GM21423 (cell line): ENCODE results near the gene NECTIN1.

Experiments used
- ATAC-seq: cut with Tn5 transposase; IDR thresholded peaks from one replicate; pipeline ENCODE4 v1.9.1; 2021; ENCODE audit warnings: mild to moderate bottlenecking, moderate library complexity; ENCODE audit not compliant: unreplicated experiment

NECTIN1 gene, protein sequence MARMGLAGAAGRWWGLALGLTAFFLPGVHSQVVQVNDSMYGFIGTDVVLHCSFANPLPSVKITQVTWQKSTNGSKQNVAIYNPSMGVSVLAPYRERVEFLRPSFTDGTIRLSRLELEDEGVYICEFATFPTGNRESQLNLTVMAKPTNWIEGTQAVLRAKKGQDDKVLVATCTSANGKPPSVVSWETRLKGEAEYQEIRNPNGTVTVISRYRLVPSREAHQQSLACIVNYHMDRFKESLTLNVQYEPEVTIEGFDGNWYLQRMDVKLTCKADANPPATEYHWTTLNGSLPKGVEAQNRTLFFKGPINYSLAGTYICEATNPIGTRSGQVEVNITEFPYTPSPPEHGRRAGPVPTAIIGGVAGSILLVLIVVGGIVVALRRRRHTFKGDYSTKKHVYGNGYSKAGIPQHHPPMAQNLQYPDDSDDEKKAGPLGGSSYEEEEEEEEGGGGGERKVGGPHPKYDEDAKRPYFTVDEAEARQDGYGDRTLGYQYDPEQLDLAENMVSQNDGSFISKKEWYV

DNA sequence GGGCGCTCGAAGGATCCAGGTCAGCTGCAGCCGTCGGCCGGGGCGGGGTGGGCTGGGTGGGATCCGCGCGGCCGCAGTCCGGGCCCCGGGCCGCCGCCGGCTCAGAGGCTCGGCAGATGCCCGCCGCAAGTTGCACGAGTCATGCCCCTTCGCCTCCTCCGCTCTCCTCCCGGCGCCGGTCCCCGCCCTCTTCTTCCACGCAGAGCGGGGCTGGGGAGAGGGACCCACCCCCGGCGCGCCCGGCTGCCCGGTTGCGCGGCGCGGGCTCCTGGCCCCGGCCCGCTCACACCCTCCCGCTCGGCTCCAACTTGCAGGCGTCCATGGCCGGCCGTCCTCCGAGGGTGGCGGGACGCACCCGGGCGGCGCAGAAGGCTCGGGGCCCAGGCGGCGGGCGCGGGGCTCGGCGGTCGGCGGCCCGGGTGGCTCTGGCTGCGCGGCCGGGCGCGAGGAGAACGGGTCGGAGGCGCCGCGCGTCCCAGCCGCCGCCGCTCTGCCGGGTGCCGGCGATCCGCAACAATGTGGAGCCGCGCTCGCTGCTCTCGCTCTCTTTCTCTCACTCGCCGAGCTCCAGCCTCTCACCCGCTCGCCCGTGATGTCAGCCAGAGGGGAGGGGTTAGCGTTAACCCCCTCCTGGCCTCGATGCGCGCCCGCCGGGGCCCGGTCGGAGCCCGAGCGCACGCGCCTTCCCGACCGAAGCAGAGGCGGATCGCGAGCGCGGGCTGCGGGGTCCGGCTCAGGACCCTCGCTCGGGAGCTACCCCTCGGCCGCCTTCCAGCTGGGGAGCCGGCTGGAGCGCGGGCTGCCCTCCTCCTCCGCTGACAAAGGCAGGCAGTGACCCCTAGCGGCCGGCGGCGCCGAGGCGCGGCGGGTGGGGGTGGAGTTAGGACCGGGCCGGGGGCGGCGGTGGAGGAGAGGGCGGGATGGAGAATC, at the start of gene NECTIN1:
Gene NECTIN1, minus strand, starts transcription at position 550 of the 930 bp plus-strand sequence. CDS start 647 bp downstream, outside the sequence.
- peak; percentile 76 for ATAC-seq

DNA sequence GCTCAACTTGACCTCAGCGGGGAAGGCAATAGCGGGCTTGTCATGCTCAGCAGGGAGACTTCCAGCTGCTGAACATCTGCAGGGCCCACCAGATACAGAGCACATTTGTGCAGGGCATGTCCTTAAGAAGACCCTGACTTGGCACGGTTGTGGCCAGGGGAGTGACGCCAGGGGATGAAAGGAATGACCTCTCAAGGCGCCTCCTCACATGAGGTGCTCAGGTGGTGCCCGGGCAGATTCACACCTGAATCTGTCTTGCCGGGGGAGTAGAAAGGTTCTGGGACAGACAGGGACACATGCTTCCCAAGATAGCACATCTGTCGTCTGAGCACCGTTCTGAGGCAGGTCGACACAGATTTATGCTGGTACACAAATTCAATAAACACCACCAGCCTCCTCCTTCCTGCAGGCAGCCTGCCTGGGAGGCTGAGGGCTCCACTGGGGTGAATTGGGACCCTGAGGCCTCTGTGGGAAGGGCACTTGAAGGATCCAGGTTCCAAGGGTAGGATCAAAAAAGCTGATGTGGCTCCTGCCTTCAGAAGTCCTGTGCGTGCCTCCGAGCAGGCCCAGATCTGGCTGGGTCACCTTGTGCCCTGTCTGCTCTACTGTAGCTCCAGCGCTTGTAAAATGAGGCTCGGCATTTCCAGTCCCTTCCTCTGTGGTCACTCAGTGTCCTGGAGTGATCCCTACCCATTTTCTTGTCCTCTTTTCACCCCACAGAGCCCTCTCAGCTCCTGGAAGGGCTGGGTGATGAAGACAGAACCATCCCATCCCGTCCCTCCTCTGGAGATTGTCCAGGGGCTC, 49.6 kb upstream of the NECTIN1 start:
- ATAC-seq: no peak

DNA sequence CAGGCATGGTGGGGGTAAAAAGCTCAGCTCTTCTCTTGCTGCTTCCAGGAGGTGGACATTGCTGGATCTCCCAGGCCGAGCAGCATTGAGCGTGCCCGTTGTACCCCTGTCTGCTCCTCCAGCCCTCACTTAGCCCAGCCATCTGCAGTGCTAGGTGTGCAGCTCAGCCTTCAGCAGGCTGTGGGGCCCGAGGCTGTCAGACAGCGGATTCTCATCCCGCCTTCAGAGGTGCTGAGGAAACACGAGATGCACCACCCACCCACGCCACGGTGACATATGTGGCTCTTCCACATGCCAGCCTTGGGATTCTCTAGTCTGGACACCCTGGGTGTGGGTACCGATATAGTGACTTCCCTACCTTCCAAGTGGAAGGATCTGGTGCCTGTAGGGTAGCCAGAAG, 48.9 kb upstream of the NECTIN1 start:
- no peak for ATAC-seq

DNA sequence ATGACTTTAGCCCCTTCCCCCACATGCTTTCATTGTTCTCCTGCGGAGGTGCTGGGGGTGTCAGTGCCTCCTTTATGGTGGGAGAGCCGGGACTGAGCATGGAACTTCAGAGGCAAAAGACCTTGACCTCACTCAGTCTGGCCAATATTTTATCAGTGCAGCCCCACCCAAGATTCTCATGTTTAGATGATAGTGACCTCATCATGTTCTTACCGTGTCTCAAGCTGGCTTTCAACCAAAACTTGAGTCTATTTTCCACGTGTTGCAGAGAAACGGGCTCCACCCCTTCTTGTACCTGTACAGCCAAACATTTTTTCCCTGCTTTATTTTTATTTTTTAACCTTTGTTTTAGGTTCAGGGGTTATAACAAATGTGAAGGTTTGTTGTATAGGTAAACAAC, 47.7 kb upstream of the NECTIN1 start:
- no peak for ATAC-seq

DNA sequence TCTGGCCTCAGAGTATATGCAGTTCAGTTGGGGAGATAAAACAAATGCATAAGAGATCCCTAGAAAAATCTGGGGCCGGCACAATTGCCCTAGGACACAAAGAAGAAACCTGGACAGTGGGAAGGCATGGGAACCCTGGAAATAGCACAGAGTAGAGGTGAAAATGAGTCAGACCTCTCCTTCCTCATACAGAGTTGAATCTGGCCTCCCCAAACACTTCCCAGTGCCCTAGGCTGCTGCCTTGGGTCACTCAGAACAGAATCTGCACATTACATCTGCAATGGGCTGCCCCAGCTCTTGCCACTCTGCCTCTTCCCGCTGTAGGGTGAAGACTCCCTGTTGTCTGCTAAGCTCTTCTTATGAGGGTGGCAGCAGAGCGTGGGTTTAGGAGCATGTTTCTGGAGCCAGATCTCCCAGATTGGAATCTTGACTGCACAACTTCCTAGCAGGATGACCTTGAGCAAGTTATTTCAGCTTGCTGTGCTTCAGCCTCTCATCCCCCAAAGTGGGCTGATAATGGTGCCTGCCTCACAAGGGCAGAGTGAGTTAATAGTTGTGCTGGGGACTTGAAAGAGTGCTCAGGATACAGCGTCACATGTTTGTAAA, 47.1 kb upstream of the NECTIN1 start:
- no peak for ATAC-seq

DNA sequence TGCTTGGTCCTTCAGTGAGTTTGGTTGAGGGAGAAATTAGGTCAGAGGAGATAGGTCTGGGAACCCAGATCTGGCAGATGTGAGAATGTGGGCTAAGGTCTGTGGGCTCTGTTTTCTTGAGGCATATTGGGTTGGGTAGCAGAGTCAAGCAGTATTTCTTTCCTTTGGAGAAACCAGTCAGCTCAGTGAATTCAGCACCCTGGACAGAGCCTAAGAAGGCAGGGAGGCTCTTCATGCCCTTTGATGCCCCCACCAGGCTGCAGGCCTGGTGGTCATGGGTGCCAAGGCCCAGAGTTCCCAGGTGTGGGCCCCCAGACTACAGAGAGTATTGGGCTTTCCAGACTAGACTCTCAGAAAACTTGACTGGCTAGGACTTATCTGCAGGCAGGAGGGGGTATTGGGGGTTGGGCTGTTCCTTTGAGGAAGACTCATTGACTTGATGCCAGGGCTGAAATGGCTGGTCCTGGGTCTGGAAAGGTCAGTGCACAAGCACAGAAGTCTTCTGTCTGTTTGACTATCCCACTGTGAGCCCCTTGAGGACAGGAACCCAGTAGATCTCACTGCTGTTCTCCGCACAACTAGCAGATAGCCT, 45.3 kb upstream of the NECTIN1 start:
- no peak for ATAC-seq

DNA sequence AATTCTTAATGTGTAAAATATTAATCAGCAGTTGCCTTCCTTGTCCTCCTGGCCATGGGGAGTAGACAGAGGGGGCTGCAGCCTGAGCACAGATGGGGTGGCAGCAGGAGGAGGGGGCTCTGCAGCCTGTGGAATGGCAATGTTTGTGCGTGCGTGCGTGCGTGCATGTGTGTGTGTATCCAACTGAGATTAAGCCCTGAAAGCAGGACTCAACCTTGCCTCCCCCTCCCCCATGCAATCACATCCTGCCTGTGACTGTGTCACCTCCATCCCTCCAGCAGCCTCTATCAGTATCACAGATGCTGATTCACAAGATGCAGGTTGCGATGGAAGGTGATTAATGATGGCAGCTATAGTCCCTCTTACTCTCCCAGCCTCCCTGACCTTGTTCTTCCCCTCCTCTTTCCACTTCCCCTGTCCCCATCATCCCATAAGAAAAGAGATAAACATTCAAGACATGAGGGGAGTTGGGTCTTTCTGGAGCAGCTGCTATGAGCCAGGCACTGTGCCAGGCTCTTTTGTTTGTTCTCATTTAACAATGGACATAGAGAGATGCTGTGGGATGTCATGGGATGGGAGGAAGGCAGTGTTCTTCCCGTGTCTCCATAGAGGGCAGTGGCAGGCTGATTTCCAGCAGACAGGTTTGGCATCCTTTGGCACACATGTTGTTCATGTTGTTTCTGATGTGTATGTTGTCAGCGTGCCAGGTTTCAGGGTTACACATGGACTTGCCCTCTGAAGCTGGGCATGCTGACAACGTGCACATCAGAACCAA, 43.8 kb upstream of the NECTIN1 start:
- no peak for ATAC-seq

DNA sequence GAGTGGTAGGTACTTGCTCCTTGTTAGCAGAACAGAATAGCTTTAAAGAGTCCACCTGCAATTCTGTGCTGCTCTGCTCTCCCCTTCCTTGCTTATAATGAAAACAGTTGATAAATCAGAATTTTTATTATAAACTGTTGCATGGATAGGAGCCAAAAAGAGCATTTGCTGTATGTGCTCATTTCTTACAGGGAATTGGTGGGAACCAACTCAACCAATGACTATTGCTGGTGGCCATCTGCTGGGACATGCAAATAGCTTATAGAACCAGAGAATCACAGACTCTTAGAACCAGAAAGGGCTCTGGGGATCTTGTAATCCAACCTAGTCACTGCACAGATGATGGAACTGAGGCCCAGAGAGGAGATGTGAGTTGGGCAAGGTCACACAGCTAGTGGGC, 43.1 kb upstream of the NECTIN1 start:
- ATAC-seq: no peak

DNA sequence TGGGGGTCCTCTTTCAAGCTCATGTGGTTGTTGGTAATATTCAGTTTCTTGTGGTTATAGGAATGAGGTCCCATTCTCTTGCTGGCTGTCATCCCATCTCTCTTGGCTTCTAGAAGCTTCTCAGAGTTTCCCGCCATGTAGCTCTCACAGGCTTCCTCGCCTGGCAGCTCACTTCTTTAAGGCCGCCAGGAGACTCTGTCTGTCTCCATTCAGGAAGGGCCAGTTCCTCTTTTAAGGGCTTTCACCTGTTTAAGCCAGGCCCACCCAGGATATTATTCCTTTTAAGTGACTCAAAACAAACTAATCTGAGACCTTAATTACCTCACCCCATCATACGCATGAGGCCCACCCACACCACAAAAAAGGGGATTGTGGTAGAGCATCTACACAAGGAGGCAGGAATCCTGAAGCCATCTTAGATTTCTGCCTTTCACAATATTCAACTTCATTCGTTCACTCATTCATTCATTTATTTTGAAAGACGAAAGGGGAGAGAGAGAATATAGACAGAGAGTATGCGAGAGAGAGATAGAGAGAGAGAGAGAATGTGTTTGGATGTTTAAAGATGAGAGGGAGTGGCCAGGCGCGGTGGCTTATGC, 42.3 kb upstream of the NECTIN1 start:
- no peak for ATAC-seq

DNA sequence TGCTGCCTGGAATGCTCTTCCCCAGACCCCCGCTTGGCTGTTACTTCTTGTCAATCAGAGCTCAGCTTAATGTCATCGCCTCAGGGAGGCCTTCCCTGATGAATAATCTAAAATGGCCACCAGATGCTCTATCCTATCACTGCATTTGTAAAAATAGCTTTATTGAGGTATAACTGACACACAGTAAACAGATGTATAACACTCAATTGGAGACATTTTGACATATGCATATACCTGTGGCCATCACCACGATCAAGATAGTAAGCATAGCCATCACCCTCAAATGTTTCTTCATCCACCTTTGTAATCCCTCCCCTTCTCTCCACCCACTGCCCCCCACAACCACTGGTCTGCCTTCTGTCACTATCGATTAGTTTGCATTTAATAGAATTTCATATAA, 36.6 kb upstream of the NECTIN1 start:
- no peak for ATAC-seq

DNA sequence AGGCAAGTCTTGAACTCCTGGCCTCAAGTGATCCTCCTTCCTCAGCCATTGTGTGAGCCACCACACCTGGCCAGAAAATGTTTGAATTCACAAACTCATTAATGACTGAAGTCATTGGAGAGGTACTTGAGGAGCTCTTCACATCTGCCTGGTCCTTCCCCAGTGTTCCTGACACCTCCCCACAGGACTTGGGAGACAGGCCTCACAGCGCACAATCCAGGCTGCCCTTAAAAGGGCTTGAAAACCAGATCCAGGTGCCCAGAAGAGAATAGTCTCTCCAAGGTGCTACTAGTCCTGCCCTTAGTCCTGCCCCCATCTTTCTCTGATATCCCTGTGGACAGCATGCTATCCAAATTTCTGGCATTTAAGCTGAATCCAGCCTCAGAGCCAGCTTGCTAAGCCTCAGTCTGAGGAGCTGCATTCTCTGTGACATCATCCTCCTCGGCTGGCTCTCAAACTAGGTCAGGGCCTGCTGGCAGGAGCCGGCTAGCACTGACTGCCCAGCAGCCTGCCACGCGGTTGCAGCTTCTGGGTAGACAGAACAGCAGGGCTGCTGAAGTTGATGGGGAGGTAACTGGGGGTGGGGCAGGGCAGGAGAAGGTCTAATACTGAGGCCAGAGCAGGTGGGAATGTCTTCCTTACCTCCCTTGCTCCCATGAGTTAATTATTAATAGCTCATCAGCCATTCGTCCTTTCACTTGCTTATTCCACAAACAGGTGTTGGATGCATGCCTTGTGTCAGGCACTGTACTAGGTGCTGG, 35.3 kb upstream of the NECTIN1 start:
- ATAC-seq: no peak

DNA sequence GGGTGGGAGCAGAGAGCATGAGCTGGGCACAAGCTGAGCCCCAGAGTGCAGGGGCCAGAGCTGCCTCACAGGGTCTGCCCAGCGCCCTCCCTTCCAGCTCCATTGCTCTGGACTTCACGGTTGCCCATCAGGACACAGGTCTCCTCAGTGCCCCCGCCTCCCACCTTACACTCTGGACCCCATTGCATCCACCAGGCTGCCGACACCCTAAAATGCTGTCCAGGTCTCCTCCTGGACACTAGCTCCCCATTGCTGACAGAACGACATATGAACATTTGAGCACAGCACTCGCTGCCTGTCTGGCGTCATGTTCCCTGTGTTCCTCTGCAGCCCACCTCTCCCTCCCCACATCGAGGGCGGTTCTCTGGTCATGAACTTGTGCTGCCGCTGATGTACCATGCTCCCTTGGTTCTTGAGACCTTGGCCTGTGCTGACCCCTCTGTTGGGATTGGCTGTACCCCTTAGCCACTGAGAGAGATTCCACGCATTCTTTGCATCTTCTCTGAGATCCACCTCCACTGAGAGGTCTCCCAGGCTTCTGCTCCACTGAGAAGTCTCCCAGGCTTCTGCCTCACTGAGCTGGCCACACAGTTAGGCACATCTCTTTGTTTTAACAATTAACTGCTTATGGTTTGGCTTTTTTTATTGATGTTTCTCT, 34.2 kb upstream of the NECTIN1 start:
- ATAC-seq: no peak

DNA sequence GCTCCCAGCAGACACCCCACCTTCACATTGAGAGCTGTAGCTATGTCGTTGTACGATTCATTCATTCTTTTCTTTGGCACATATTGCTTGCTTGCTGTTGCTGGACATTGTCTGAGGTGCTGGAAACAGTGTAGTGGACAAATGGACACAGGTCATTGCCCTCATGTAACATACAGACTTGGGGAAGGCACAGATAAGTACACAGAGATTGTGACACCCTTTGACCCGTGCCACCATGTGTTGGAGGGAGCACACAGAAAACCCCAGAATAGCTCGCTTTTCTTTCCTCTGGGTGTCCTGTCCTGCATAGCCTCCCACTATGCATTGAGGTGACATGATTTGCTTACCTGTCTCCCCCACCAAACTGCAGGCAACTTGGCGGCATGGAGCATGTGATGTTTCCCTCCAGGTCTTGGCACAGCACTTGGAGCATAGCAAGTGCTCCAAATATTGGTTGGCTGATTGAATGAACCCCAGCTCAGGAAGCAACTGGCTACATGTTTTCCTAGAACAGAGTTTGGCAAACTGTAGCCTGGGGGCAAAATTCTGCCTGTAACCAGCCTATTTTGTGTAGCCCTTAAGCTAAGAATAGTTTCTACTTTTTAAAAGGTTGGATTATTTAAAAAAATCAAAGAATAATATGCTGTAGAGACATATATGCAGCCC, 30.9 kb upstream of the NECTIN1 start:
- no peak for ATAC-seq

DNA sequence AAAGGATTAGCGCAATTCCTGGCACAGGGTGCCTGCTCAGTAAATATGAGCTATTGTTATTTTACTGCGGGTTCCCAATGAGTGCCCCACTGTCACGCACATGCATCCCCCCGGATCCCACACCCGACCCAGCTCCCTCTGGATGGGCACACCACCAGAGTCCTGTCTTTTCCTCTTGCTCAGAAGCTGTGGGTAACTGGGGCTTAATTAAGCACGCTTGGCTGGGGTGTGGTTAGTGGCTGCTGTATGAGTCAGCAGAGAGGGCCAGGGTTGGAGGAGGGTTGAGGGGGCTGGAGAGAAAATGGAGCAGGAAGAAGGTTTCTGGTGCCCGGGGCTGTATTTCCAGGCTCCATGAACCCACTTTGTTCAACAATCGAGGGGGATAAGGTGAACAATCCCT, 30.3 kb upstream of the NECTIN1 start:
- ATAC-seq: peak; percentile 76

DNA sequence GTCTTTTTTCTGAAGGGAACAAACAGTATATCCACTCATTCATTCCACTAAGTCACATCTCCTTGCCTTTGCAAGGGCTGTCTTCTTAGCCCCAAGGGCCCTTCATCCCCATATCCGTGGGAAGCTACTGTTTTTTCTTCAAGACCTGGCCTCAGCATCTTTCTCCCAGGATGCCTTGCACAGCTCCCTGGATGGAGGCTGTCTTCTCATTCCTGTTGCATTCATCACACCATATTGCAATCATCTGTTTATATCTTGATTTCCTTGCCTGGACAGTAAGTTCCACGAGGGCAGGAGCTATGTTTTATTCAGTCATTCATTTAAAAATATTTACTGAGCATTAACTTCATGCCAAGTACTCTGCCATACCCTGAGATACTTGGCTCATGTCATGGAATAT, 29.3 kb upstream of the NECTIN1 start:
- no peak for ATAC-seq

DNA sequence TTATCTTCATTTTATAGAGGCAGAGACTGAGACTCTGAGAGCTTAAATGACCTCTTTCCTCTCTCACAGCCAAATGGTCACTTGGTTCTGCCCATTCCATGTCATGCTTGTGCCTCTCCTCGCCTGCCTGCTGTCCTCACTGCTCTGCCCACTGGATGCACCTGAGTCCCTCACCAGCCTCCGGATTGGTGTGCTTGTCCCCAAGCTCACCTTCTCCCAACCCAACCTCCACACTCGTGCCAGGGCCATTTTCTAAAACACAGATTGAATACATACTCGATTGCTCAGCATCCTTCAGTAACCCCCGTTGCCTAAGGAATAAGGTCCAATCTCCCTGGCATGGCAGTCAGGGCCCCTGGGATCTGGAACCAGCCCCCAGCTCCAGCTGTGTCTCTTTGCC, 28.4 kb upstream of the NECTIN1 start:
- ATAC-seq: no peak
